Measurements from ENCODE around the gene NBPF1. TPM values are rescaled to one million over a fixed set of nuclear protein-coding genes. Genes with fewer than 3 reads are reported as not detected.

NBPF1 gene
- 10.1 and 13.6 TPM in 2 replicates for total RNA-seq

DNA sequence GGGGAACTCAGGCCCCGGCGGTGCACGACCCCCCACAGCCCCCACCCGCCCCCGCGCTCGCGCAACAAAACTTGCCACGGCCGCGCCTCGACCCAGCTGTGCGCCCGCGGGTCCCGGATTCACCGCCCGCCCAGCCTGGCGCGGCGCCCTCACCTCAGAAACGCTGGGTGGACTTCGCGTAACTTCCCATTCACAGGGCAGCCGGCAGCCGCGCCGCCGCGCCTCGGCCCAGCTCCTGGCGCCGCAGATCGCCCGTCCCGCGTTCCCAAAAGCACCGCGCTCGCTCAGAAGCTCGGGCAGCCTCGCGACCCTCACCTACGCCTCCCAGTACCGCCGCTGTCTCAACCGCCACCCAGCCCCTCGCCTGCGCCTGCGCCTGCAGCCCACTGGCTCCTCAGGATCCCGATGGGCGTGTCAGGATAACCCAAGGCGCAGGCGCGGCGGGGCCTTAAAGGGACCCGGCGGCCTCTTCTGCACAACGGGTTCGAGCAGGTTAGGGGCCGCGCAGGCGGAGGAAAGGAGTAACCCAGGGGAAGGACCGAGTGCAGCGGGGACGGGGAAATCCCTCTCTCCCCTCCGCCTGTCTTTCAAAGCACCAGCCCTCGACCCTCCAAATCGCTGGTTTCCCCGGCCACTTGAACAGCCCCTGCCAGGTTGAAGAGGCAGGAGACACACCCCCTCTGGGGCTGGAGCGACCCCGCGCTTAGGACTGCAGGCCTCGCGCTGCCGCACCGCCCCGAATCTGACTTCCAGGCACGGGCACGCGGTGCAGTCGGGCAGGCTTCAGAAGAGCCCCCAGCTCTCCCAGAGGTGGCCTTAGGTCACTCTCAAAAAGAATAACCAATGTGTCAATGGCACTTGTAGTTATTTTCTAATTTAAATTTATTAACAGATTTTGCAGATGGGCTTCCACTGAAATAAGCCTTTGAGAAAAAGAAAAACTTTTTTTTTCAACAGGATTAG lies at the start of gene NBPF1:
Gene NBPF1 (minus strand): TSS at position 380 of the 963 bp plus-strand sequence.

GRCh38 chr1:16514107-16515055 lies 99.0 kb downstream of the NBPF1 start, which contains the start of gene RNU1-1:
TSS of gene RNU1-1 (minus strand) at chr1:16514285.

Other genes starting within 250 kb of the NBPF1 start
- gene SZRD1, start 246.3 kb downstream of the NBPF1 start, total RNA-seq: 66.4 and 69.9 TPM in 2 replicates
- not detected in 2 replicates for gene SPATA21, start 176.1 kb downstream of the NBPF1 start, total RNA-seq
- gene NECAP2, start 172.8 kb downstream of the NBPF1 start, total RNA-seq: 68.5 and 73.5 TPM in 2 replicates
- gene RNU1-1, start 99.3 kb downstream of the NBPF1 start, total RNA-seq: under 0.01 TPM in 1 of 2 replicates, not detected in the other
- under 0.01 TPM in 1 of 2 replicates, not detected in the other for gene RNU1-3, start 53.4 kb upstream of the NBPF1 start, total RNA-seq
- under 0.01 TPM in 1 of 2 replicates, not detected in the other for gene RNU1-4, start 127.0 kb upstream of the NBPF1 start, total RNA-seq

Data from bronchus fibroblast of lung (primary cell).